Fibroblast of skin of left biceps (primary cell): ENCODE measurements around the gene CCNL1.
"Not testable (repeated sequence)": the region's sequence is repeated elsewhere in the genome, so short reads cannot be mapped to it uniquely, and the experiment has no call there.

Source experiments
- DNase-seq, 2 experiments: peaks; one replicate each; pipeline ENCODE4 v3.0.0-alpha.2; 2013; ENCODE audit warnings: low read depth in 2 of 2

CCNL1 gene

GRCh38 chr3:157172746-157173145 is 12.8 kb upstream of the CCNL1 start:
- no peak for DNase-seq

GRCh38 chr3:157170861-157171260 is 10.9 kb upstream of the CCNL1 start:
- no peak for DNase-seq

DNA sequence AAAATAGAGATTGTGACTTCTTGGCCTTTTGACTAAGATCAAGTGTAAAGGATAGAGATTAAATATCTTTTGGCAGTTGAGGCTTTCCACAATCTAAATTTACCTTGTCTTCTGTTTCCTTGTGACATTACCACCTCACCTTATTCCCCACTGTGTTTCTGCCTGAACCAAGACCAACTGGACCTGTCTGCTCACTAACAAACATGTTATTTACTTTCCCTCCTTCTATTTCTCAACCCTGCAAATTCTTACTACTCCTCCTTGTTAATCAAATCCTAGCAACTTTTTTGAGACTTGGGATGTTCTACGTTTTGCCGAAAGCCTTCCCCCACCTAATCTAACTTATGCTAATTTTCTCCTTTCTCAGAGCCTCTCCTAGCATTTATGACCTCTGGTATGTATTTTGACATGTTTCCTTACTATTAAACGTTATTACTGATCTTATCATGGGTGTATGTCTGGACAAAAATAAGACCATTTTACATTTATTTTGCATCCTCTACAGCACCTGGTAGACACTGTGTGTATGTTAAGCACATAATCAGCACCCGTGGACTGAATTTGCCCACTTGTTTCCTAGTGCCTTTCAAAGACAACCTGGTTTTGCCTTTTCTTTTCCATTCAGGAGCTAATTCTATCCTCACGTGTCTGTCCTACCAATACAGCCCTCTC is 7.6 kb upstream of the CCNL1 start:
- no peak for DNase-seq

- no peak for DNase-seq
These were observed 6.6 kb upstream of the CCNL1 start for GRCh38 chr3:157166561-157166960.

- DNase-seq = no peak
These were observed 6.2 kb upstream of the CCNL1 start for GRCh38 chr3:157166115-157166514.

- no peak for DNase-seq
These were observed 3.4 kb upstream of the CCNL1 start for GRCh38 chr3:157163217-157163953.

DNA sequence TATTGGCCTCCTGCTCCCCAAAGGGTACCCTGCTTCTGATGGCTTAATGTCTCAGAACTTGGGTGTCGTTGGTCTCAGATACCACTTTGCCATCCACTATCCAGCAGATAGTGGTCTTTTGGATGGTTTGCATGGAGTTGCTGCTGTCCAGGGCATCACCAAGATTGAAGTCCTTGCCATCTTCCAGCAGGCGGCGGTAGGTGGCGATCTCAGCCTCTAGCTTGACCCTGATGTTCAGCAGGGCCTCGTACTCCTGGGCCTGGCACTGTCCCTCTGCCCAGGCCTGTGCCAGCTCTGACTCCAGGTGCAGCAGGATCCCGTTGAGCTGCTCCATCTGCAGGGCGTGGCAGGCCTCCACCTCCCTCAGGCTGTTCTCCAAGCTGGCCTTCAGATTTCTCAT is 2.7 kb upstream of the CCNL1 start:
- DNase-seq = not testable (repeated sequence)

GRCh38 chr3:157160658-157161424 is 894 bp upstream of the CCNL1 start:
- DNase-seq = peak; percentile 71

- no peak for DNase-seq
These were observed 748 bp downstream of the CCNL1 start for GRCh38 chr3:157159037-157159761.

- no peak for DNase-seq
These were observed 2.1 kb downstream of the CCNL1 start for GRCh38 chr3:157157836-157158235.

GRCh38 chr3:157156837-157157635 is 2.9 kb downstream of the CCNL1 start:
- DNase-seq = no peak

DNA sequence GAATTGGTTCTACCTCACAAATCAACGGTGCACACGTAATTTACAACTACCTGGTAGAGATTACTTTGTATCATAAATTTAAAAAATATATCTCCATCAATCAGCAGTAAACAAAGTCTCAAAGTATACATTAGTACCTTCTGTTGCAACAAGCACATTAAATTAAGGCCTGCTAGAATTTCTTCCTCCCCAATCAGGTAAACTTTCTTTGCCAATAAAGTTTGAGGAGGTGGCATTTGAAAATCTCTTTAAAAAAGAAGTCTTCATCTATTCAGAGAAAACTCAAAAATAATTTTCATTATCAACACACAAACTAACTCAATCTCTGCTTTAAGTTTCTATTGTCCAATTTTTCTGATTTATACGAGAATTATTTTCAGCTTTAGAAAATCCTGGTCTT is 4.4 kb downstream of the CCNL1 start:
- DNase-seq = no peak

DNA sequence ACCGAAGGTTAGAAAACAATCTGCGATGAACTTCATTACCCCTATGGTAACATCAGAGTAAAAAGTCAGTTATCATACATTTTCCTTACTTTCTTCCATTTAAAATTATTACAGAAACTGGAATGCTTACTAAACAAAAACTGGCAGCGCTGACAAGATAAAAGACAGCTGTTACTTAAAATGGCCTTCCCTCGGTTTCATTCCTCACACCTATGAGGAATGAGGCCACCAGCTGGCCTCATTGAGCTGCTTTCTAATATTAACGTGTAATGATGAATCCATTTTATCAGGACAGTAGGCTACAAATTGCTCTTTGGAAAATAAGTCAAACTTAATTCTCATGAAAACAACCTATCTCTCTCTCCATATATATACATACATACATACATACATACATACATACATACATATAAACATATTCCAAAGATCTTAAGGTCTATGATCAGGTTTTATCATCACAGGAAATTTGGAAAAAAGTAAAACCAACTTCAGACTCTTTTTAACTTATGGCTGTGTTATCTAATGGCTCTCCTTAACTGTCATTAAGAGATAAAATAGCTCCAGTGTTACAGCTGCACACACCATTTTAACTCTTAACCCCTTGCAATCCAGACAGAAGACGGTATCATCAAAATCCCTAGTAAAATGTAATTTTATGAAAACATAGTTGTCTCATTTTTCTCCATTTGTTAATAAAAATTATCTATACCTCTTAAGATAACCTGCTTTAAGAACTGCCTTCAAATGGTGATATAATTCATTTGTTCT is 5.2 kb downstream of the CCNL1 start:
- DNase-seq = no peak

DNA sequence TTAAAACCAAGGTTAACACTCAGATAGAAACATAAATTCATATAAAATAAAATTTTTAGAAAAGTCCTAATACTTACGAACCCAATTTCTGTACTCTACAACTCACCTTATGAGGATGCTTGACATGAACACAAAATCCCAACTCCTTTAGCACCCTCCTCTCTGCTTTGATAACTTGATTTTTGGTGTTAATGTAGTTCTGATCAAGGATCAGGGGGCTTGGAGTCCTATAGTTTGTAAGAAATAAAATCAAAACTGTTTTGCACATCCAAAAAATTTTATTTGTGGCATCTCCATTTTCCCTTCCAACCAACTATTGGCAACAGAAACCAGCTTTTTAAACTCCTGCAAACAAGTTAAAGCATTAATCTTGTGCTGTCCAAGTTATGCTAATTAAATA is 7.0 kb downstream of the CCNL1 start:
- DNase-seq = no peak

DNA sequence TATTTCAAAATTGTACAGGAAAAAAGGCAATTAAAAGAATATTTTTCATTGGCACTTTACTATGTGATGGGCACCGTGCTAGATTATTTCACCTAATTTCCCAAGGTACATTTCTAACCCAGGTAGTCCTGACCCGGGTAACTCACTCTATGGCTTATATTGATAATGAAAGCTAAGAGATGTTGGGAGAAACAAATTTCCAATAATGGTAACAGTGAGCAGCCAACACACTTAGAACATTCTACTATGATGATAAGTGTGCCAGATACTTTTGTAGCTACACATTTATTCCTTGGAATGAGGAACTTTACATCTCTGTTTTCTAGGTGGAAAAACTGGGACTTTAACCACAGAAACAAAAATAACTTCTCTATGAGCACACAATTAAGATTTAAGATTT is 7.5 kb downstream of the CCNL1 start:
- no peak for DNase-seq

DNA sequence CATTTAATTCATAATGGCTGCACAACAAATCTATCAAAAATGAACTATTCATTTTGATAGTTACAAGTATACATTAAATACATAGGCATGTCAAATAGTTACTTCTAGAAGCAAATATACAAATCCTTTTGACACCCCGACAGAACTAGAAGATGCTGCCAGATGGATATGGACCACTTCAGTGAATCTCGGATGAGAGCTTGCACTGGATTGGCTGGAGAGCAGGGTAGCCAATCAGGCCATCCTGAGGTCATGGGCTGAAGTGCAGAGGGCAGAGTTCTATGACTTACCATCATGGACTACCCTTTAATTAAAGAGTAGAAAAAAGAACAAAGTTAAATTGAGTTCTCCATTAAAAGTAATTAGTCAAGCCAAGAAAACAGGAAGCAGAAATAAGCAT is 8.3 kb downstream of the CCNL1 start:
- DNase-seq = no peak

- no peak for DNase-seq
These were observed 8.8 kb downstream of the CCNL1 start for GRCh38 chr3:157151151-157151550.

DNA sequence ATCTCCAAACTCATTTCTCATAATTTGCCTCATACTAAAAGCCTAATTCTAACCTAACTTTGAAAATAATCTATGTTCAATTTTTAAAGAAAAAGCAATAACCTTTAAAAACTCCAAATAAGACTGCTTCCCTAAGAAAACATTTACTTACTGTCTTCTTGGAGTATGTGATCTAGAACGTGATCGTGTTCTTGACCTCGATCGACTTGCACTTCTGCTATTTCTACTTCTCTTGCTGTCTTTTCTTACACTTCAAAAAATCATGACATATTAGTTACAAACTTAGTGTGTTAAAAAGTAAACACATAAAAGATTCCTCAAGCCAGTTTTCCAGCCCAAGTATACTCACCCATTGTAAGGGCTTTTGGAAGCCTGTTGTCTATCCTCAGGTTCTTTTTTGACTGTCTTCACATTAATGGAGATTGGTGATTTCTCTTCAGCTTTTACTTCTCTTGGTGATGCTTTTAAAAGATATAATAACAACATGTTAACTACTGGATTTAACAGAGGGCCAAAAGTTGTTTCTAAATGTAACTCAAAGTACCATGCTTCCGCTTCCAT is 10.7 kb downstream of the CCNL1 start:
- DNase-seq = no peak

GRCh38 chr3:157148196-157148889 is 11.6 kb downstream of the CCNL1 start:
- no peak for DNase-seq
